HCT116 (cell line): ENCODE results near the gene CASP8. TPM values are rescaled to one million over a fixed set of nuclear protein-coding genes. Genes with fewer than 3 reads are reported as not detected.
A peak's percentile ranks its signal among the peaks of the same experiment; 100 is the strongest.

Experiments
- ATAC-seq: fragments of 200-7000 bp; cut with Tn5 transposase; 2 replicates; pipeline ENCODE4 v1.9.1; 2020; ENCODE audit warnings: mild to moderate bottlenecking, moderate library complexity
- BruUV-seq: library from RNA; stranded (reverse); fragments of 400-500 nt; replicated peaks from 2 replicates; lab custom pipeline; 2021; lab: Mats Ljungman, UMichigan
- CTCF ChIA-PET: fragments of 300-600 bp; sonication (Branson Sonifier 250); formaldehyde crosslinking; loops from one replicate; lab custom pipeline; 2021; ENCODE audit warnings: antibody characterized with exemption; lab: Charles Lee
- POLR2A ChIA-PET: fragments of 300-600, 350-600 bp; sonication (Branson Sonifier 250); formaldehyde crosslinking; loops from one replicate; lab custom pipeline; 2021; ENCODE audit warnings: antibody characterized with exemption; lab: Charles Lee
- RAD21 ChIA-PET, 2 experiments: fragments of 300-600 bp; sonication (Branson Sonifier 250); formaldehyde crosslinking; loops; one replicate each; lab custom pipeline; 2023; ENCODE audit warnings: low total read pairs in 2 of 2; ENCODE audit not compliant: uncharacterized antibody in 2 of 2, unreplicated experiment in 2 of 2, low non-redundant PET in 1 of 2; lab: Charles Lee
- DNase-seq: peaks from one replicate; pipeline ENCODE4 v3.0.0-alpha.2; 2010; ENCODE audit warnings: low read depth, low spot score
- H2AFZ ChIP-seq: fragments of 200-600 bp; shearing (Covaris generic), sonication (generic); 2 replicates; pipeline ENCODE4 v1.6.1; 2017; ENCODE audit warnings: low read depth, mixed run types, mixed read lengths, antibody characterized with exemption, low read length; ENCODE audit not compliant: poor library complexity, severe bottlenecking
- H3K27ac ChIP-seq: 2 replicates; pipeline ENCODE4 v1.5.1; 2012; ENCODE audit warnings: low read depth, low read length
- H3K27me3 ChIP-seq: fragments of 200-600 bp; sonication (generic); 2 replicates; pipeline ENCODE4 v1.6.1; 2016; ENCODE audit warnings: mixed run types, low read length, mixed read lengths; ENCODE audit not compliant: insufficient read depth
- H3K36me3 ChIP-seq, 2 experiments: fragments of 200-500 bp in 1 of 2; fragments of 200-600 bp in 1 of 2; sonication (Bioruptor generic) in 1 of 2; sonication (generic) in 1 of 2; 2 replicates each; pipeline versions ENCODE4 v1.5.1 to v1.6.1; 2014 to 2016; ENCODE audit warnings: low read length in 2 of 2, inconsistent platforms in 1 of 2, mixed read lengths in 1 of 2, mixed run types in 1 of 2; ENCODE audit not compliant: insufficient read depth in 2 of 2, control insufficient read depth in 1 of 2
- H3K4me1 ChIP-seq, 2 experiments: fragments of 200-600 bp in 1 of 2; sonication (generic) in 1 of 2; 2 replicates each; pipeline versions ENCODE4 v1.5.1 to v1.6.1; 2012 to 2017; ENCODE audit warnings: low read length in 2 of 2, inconsistent platforms in 1 of 2, mild to moderate bottlenecking in 1 of 2, mixed read lengths in 1 of 2, mixed run types in 1 of 2, moderate library complexity in 1 of 2; ENCODE audit not compliant: insufficient read depth in 2 of 2, control insufficient read depth in 1 of 2
- H3K4me2 ChIP-seq: fragments of 200-600 bp; sonication (generic); 2 replicates; pipeline ENCODE4 v1.6.1; 2017; ENCODE audit warnings: mixed run types, low read length, mixed read lengths
- H3K4me3 ChIP-seq, 2 experiments: fragments of 200-600 bp in 1 of 2; sonication (generic) in 1 of 2; replicated peaks in 1 of 2; 2 replicates each; pipeline ENCODE4 v1.5.1; 2011 to 2016; ENCODE audit warnings: low read length in 2 of 2, control low read depth in 1 of 2, low read depth in 1 of 2, mild to moderate bottlenecking in 1 of 2, mixed read lengths in 1 of 2, mixed run types in 1 of 2
- H3K79me2 ChIP-seq: fragments of 200-600 bp; sonication (generic); 2 replicates; pipeline ENCODE4 v1.6.1; 2017; ENCODE audit warnings: mild to moderate bottlenecking, mixed run types, low read length, moderate library complexity, mixed read lengths; ENCODE audit not compliant: insufficient read depth
- H3K9ac ChIP-seq: fragments of 200-600 bp; sonication (generic); 2 replicates; pipeline ENCODE4 v1.6.1; 2016; ENCODE audit warnings: low read length, mixed read lengths
- H3K9me2 ChIP-seq: fragments of 200-600 bp; sonication (generic), shearing (Covaris generic); 2 replicates; pipeline ENCODE4 v1.6.1; 2017; ENCODE audit warnings: mixed run types, mild to moderate bottlenecking, moderate library complexity; ENCODE audit not compliant: insufficient read depth
- H3K9me3 ChIP-seq, 2 experiments: fragments of 200-500 bp in 1 of 2; fragments of 200-600 bp in 1 of 2; sonication (Bioruptor generic) in 1 of 2; sonication (generic) in 1 of 2; 2 replicates each; pipeline ENCODE4 v1.6.1; 2014 to 2017; ENCODE audit warnings: low read length in 2 of 2, mixed read lengths in 2 of 2, inconsistent platforms in 1 of 2, low read depth in 1 of 2, mild to moderate bottlenecking in 1 of 2, mixed run types in 1 of 2, moderate library complexity in 1 of 2; ENCODE audit not compliant: control insufficient read depth in 1 of 2, insufficient read depth in 1 of 2
- H4K20me1 ChIP-seq: fragments of 200-600 bp; sonication (generic), shearing (Covaris generic); 2 replicates; pipeline ENCODE4 v1.6.1; 2017; ENCODE audit warnings: mixed run types, mild to moderate bottlenecking, moderate library complexity; ENCODE audit not compliant: insufficient read depth
- ATF3 ChIP-seq: IDR thresholded peaks from 2 replicates; pipeline ENCODE4 v1.6.1; 2012
- CBX3 ChIP-seq: IDR thresholded peaks from 2 replicates; pipeline ENCODE4 v1.6.1; 2012; ENCODE audit warnings: low read depth
- CEBPB ChIP-seq: IDR thresholded peaks from 2 replicates; pipeline ENCODE4 v1.6.1; 2012; ENCODE audit warnings: low read depth
- EGR1 ChIP-seq: IDR thresholded peaks from 2 replicates; pipeline ENCODE4 v1.6.1; 2012; ENCODE audit warnings: low read depth
- ELF1 ChIP-seq: IDR thresholded peaks from 2 replicates; pipeline ENCODE4 v1.6.1; 2012; ENCODE audit warnings: low read depth, borderline replicate concordance
- EZH2 ChIP-seq: fragments of 200-600 bp; sonication (generic); IDR thresholded peaks from 2 replicates; pipeline ENCODE4 v1.6.1; 2017; ENCODE audit warnings: antibody characterized with exemption, mixed run types
- EZH2phosphoT487 ChIP-seq: fragments of 200-600 bp; IDR thresholded peaks from 2 replicates; pipeline ENCODE4 v1.6.1; 2018; ENCODE audit warnings: antibody characterized with exemption, borderline replicate concordance
- POLR2A ChIP-seq: IDR thresholded peaks from 2 replicates; pipeline ENCODE4 v1.7.0; 2011; ENCODE audit warnings: borderline replicate concordance; ENCODE audit not compliant: insufficient read depth, insufficient read length; ENCODE audit errors: extremely low read depth
- SRF ChIP-seq: IDR thresholded peaks from 2 replicates; pipeline ENCODE4 v1.6.1; 2012; ENCODE audit warnings: low read depth
- intact Hi-C: fragments of 100-400 bp; cut with micrococcal nuclease; formaldehyde crosslinking; loops from 2 replicates; pipeline ENCODE4 v1.10.0; 2022
- total RNA-seq: library from RNA; stranded (reverse); gene quantifications from one replicate; pipeline ENCODE4 v1.2.1, GENCODE V29; 2021; ENCODE audit not compliant: unreplicated experiment
- TF ChIP-seq, protein P1 (sequence below): IDR thresholded peaks from 2 replicates; pipeline ENCODE4 v1.6.1; 2011; ENCODE audit warnings: mild to moderate bottlenecking, low read length, moderate library complexity; ENCODE audit not compliant: insufficient replicate concordance; ENCODE audit errors: extremely low read depth

Gene CASP8
- total RNA-seq, 1 experiment from 2014 or later: 29.6 TPM

- H3K27me3 ChIP-seq: no peaks in the 10 kb centered on the region
- no peak overlapping the region for H3K9ac ChIP-seq
- H3K4me1 ChIP-seq: peaks cover 21 to 53% of the 10 kb centered on the region in 2 experiments
- peaks cover 31% of the 10 kb centered on the region for H3K79me2 ChIP-seq
- ChIA-PET CTCF (no interaction called here), POLR2A (interaction anchor here (0.5 to 3.7 kb wide), 3 partner anchors 22 to 579 kb away, joined by 3 to 11 read pairs (median 3); partner anchors contain the start of gene ALS2), RAD21 (no interaction called here)
- H2AFZ ChIP-seq: no peak overlapping the region
- no peaks in the 10 kb centered on the region for H3K9me3 ChIP-seq
- no peaks in the 10 kb centered on the region for H4K20me1 ChIP-seq
- H3K9me2 ChIP-seq: no peaks in the 10 kb centered on the region
- ATAC-seq (no peak), DNase-seq (no peak)
- no peaks in the 10 kb centered on the region for H3K36me3 ChIP-seq
- H3K27ac ChIP-seq: no peak overlapping the region
- H3K4me2 ChIP-seq: no peak overlapping the region
- intact Hi-C loops: loop anchor here (5.0 kb wide), 1 partner anchor 102 kb away; the partner anchor contains the start of gene FLACC1
- TF ChIP-seq EZH2phosphoT487 (no peak), POLR2A (no peak), EGR1 (no peak), CEBPB (peak; percentile 89), EZH2 (no peak)
- no peak overlapping the region for H3K4me3 ChIP-seq
- no TSS peak for BruUV-seq
Measured at GRCh38 chr2:201255408-201256033, 4.8 kb upstream of the CASP8 start.

GRCh38 chr2:201256082-201256481 is 4.3 kb upstream of the CASP8 start:
- H3K27ac ChIP-seq: no peak overlapping the region
- CTCF ChIA-PET: no interaction called here
- BruUV-seq: no TSS peak

More at GRCh38 chr2:201256082-201256481, 4.3 kb upstream of the CASP8 start:
- Histone ChIP-seq H3K4me3 (no peak overlapping the region), H3K4me1 (peaks cover 23 to 55% of the 10 kb centered on the region in 2 experiments), H3K9ac (no peak overlapping the region), H3K27me3 (no peaks in the 10 kb centered on the region), H3K79me2 (peaks cover 37% of the 10 kb centered on the region), H2AFZ (no peak overlapping the region), H3K9me2 (no peaks in the 10 kb centered on the region), H3K36me3 (no peaks in the 10 kb centered on the region), H3K4me2 (peak overlapping the region; percentile 88; the same call in 1 of the 2 replicates), H3K9me3 (no peaks in the 10 kb centered on the region), H4K20me1 (no peaks in the 10 kb centered on the region)
- TF ChIP-seq CEBPB (no peak), ELF1 (no peak), SRF (no peak), CBX3 (peak; percentile 50; the same call in 1 of the 2 replicates), ATF3 (no peak)
- TF ChIP-seq, protein P1, sequence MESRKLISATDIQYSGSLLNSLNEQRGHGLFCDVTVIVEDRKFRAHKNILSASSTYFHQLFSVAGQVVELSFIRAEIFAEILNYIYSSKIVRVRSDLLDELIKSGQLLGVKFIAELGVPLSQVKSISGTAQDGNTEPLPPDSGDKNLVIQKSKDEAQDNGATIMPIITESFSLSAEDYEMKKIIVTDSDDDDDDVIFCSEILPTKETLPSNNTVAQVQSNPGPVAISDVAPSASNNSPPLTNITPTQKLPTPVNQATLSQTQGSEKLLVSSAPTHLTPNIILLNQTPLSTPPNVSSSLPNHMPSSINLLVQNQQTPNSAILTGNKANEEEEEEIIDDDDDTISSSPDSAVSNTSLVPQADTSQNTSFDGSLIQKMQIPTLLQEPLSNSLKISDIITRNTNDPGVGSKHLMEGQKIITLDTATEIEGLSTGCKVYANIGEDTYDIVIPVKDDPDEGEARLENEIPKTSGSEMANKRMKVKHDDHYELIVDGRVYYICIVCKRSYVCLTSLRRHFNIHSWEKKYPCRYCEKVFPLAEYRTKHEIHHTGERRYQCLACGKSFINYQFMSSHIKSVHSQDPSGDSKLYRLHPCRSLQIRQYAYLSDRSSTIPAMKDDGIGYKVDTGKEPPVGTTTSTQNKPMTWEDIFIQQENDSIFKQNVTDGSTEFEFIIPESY: no peak
- ATAC-seq (no peak), DNase-seq (no peak)
- intact Hi-C loops: loop anchor here (5.0 kb wide), 1 partner anchor 101 kb away; the partner anchor contains the start of gene FLACC1
- ChIA-PET POLR2A (interaction anchor here (3.7 kb wide), 1 partner anchor 23 kb away, joined by 11 read pairs; no protein-coding TSS in a partner anchor), RAD21 (no interaction called here)
